Epithelial cell of umbilical artery (primary cell): ENCODE results near the gene PCNX4. TPM values are rescaled to one million over a fixed set of nuclear protein-coding genes. Genes with fewer than 3 reads are reported as not detected.

Experiments
- total RNA-seq: library from RNA; depleted of rRNA; stranded (reverse); fragments of >200 nt; gene quantifications from 2 replicates; pipeline ENCODE4 v1.2.3, GENCODE V29; 2014

Gene PCNX4
- 38.7 and 47.7 TPM in 2 replicates for total RNA-seq

GRCh38 chr14:60091550-60092525 is at the start of gene PCNX4:
Gene PCNX4 (plus strand): TSS chr14:60091923. CDS start chr14:60107639, 15,716 bp downstream.

GRCh38 chr14:60164712-60165546 is 73.2 kb downstream of the PCNX4 start, which contains the start of gene DHRS7:
Gene DHRS7 (minus strand): TSS chr14:60165398. CDS start chr14:60165309, 89 bp downstream.

Other genes starting within 250 kb of the PCNX4 start
- gene RTN1, start 221.1 kb upstream of the PCNX4 start, total RNA-seq = 0.61 and 0.65 TPM in 2 replicates
- not detected in 2 replicates for gene LRRC9, start 171.8 kb upstream of the PCNX4 start, total RNA-seq
- gene DHRS7, start 73.5 kb downstream of the PCNX4 start, total RNA-seq = 65.9 and 66.1 TPM in 2 replicates
- gene PPM1A, start 157.3 kb downstream of the PCNX4 start, total RNA-seq = 13.3 and 16.3 TPM in 2 replicates